ENCODE data around the gene RMP24.

DNA sequence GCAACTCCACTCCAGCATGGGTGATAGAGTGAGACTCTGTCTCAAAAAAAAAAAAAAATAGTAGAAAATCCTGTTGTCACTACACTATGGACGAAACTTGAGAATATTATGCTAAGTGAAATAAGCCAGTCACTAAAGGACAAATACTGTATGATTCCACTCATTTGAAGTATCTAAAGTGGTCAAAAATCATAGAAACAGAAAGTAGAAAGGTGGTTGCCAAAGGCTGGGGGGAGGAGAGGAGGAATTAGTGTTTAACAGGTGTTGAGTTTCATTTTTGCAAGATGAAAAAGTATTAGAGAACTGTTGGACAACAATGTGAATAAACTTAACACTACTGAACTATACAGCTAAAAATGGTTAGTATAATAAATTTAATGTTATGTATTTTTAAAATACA is 18.8 kb upstream of the RMP24 start:
- TF ChIP-seq, protein P1, sequence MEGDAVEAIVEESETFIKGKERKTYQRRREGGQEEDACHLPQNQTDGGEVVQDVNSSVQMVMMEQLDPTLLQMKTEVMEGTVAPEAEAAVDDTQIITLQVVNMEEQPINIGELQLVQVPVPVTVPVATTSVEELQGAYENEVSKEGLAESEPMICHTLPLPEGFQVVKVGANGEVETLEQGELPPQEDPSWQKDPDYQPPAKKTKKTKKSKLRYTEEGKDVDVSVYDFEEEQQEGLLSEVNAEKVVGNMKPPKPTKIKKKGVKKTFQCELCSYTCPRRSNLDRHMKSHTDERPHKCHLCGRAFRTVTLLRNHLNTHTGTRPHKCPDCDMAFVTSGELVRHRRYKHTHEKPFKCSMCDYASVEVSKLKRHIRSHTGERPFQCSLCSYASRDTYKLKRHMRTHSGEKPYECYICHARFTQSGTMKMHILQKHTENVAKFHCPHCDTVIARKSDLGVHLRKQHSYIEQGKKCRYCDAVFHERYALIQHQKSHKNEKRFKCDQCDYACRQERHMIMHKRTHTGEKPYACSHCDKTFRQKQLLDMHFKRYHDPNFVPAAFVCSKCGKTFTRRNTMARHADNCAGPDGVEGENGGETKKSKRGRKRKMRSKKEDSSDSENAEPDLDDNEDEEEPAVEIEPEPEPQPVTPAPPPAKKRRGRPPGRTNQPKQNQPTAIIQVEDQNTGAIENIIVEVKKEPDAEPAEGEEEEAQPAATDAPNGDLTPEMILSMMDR (IDR thresholded peaks at IDR 0.05), result no peak
- TF ChIP-seq POLR2A (IDR thresholded peaks at IDR 0.05), result no peak
